ENCODE results near the gene TMEM131L.
"Not testable (repeated sequence)": the region's sequence is repeated elsewhere in the genome, so short reads cannot be mapped to it uniquely, and the experiment has no call there.

The TMEM131L gene

DNA sequence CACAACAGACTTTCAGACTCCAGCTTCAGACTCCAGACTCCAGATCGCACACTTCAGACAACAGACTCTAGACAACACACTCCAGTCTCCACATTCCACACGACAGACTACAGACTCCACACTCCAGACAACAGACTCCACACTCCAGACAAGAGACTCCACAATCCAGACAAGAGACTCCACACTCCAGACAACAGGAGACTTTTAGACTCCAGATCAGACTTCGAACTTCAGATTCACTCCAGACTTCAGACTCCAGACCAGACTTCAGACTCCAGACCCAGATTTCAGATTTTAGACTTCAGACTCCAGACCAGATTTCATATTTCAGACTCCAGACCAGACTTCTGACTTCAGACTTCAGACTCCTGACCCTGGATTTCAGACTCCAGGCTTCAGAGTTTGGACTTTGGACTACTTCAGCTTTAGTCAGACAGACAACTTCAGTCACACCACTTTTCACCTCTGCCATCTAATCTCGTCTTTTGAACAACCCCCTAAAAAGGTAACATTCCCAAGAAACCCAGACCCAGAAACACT lies 188.9 kb downstream of the TMEM131L start:
- DNase-seq (ENCODE audit: low read depth): no peak

DNA sequence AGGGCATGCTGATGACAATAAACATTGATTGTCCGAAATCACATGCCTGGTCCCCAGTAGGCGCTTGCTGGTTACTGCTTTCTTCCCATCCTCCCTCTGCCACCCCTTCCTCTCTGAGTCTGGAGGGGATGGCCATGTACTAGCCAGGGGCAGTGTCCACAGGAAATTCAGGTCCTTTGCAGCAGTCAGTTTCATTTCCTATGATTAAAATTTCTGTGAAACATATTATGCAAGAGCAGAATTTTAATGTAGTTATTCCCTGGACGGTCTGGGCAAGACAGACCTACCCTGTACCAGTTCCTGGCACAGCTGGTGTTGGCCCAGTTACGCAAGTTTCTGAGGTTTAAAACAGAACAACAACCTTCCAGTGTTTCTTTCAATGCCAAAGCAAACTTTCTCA lies 189.8 kb downstream of the TMEM131L start:
- no peak for DNase-seq (ENCODE audit: low read depth)

DNA sequence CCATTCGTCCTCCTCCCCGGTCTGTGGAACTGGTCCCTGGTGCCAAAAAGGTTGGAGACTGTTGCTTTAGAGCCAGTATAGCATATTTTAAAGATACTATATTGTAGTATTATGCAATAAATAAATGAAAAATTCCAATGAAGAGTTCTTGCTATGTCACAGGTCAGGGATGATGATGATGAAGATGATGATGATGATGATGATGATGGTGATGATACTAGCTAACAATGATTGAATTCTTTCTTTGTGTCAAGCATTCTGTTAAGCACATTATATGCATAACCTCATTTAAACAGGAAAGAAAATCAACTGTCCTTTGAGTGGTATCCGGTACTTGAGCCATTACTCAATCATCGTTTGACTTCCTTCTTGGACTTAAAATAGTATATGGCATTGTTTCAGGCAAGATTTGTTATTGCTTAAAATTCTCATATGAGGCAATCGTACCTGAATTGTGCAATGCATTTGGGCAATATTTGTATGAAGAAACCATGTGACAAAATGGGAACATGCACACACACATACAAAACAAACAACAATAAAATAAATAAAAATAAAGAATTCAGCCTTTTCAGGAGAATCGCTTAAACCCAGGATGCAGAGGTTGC lies 195.2 kb downstream of the TMEM131L start:
- DNase-seq (ENCODE audit: low read depth): no peak

DNA sequence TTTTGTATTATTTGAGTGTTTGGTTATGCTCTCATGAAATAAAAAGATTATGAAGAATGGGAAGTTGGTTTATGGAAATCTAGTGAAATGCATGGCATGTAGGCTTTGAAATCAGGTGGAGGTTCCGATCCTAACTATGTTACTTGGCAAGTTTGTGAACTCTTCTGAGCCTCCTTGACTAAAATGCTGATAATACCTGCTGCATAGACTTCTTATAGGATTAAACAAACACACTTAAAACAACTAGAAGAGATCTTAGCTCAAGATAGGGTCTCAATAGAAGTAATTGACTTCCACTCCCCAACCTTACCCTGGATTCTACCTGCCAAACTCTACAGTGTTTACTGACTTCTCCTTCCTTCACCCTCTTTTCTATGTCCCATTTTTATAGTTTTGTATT lies 195.7 kb downstream of the TMEM131L start:
- DNase-seq (ENCODE audit: low read depth): no peak

DNA sequence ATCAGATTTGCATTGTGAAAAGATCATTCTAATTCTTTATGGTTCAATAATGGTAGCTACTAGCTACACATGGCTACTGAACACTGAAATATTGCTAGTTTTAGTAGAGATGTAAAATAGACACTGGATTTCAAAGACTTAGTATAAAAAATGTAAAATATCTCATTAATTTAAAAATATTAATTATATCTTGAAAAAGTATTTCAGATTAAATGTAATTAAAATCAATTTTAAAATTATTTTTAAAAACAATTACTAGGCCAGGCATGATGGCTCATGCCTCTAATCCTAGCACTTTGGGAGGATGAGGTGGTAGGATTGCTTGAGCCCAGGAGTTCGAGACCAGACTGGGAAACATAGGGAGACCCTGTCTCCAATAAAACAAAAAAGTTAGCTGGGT lies 197.5 kb downstream of the TMEM131L start:
- DNase-seq (ENCODE audit: low read depth): no peak

DNA sequence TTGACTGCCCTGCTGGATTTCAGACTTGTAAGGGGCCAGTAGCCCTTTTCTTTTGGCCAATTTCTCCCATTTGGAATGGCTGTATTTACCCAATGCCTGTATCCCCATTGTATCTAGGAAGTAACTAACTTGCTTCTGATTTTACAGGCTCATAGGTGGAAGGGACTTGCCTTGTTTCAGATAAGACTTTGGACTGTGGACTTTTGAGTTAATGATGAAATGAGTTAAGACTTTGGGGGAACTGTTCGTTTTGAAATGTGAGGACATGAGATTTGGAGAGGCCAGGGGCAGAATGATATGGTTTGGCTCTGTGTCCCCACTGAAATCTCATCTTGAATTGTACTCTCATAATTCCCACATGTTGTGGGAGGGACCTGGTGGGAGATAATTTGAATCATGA lies 200.3 kb downstream of the TMEM131L start:
- DNase-seq (ENCODE audit: low read depth): not testable (repeated sequence)

DNA sequence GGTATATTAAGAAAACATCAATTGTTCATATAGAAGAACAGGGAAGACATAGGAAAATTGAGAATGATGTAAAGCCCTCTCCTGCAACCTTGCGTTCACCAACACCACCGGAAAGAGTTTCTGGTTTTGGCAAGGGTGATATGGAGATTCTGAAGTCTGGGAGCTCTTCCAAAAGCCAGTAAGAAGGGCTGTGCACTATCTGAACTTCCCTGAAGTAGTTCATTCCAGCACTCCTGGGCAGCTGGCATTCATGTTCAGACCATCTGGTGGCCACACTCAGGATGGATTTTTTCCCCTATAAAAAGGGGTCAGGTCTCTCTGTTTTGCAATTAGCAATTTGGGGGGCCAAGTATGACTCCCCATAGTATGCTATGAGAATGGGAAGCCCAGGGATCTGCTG lies 202.5 kb downstream of the TMEM131L start:
- DNase-seq (ENCODE audit: low read depth): no peak

DNA sequence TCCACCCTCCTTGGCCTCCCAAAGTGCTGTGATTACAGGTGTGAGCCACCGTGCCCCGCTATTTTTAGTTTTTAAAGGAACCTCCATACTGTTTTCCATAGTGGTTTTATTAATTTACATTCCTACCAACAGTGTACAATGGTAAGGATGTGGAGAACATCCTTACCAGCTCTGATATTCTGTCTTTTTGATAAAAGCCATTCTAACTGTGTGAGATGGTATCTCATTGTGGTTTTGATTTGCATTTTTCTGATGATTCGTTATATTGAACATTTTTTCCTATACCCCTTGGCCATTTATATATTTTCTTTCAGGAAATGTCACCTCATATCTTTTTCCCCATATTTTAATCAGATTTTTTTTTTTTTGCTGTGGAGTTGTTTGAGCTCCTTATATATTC lies 203.7 kb downstream of the TMEM131L start:
- no peak for DNase-seq (ENCODE audit: low read depth)

DNA sequence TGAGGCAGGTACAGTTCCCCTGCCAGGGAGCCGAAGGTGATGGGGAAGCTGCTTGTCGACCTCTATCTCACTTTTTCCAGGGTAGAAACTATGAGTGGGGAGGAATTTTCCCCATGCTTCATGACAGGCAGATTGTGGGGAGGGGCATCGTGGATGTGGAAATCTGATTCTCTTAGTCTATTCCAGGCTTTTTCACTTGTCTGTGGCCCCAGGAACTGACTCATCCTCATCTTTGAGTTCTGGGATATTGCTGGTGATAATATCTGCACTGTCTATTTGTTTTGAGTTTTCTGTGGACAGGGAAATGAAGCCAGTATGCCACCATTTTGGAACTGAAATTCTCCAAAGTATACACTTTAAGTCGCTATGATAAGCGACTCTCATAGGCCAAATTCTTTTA lies 210.3 kb downstream of the TMEM131L start:
- no peak for DNase-seq (ENCODE audit: low read depth)

DNA sequence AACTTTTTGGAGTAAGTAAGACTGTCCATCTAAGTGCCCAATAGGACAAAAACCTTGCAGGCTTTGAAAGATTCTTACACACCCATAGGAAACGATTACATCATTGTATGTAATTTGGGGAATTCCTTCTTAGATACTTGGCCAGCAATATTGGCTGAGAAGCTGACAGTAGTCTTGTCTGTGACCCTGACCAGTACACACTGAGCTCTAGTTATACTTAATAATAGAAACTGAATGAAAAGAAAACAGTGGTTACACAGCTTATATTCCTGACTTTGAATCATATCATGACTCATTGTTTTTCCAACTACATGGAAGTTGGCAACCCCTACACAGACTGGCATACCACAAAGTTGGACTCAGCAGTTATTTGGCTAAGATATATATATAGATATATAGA lies 210.8 kb downstream of the TMEM131L start:
- no peak for DNase-seq (ENCODE audit: low read depth)

DNA sequence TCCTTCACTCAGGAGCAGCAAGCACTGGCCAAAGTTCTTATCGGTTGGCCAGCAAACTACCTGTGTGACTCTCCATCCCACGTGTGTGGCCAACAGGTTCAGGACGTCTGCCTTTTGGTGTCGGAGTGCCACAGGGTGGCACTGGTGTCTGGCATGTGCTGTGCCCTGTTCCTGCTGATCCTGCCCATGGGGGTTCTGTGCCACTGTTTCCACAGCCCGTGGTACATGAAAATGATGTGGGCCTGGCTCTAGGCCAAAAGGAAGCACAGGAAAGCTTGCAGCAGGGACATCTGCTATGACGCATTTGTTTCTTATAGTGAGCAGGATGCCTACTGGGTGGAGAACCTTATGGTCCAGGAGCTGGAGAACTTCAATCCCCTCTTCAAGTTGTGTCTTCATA lies 213.3 kb downstream of the TMEM131L start:
- DNase-seq (ENCODE audit: low read depth): no peak

DNA sequence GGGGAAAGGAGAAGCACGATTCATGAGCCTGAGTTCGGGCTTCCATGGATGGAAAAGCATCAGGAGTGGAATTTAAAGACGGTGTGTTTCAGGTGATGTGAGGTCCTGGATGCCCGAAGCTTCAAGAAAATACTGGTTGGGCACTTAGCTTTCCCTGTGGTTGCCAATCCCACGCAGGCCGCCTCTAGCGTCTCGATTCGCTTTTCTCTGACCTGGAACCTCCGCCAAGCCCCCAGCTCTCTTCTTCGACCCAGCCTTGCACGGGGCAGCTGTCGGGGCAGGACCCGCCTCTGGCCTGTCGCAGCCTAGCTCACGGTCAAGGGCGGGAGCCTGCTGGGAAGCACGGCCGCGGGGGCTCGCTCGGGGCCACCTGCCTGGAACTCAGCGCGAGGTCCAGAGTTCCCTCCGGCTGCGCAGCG lies 217.6 kb downstream of the TMEM131L start:
- no peak for DNase-seq (ENCODE audit: low read depth)

DNA sequence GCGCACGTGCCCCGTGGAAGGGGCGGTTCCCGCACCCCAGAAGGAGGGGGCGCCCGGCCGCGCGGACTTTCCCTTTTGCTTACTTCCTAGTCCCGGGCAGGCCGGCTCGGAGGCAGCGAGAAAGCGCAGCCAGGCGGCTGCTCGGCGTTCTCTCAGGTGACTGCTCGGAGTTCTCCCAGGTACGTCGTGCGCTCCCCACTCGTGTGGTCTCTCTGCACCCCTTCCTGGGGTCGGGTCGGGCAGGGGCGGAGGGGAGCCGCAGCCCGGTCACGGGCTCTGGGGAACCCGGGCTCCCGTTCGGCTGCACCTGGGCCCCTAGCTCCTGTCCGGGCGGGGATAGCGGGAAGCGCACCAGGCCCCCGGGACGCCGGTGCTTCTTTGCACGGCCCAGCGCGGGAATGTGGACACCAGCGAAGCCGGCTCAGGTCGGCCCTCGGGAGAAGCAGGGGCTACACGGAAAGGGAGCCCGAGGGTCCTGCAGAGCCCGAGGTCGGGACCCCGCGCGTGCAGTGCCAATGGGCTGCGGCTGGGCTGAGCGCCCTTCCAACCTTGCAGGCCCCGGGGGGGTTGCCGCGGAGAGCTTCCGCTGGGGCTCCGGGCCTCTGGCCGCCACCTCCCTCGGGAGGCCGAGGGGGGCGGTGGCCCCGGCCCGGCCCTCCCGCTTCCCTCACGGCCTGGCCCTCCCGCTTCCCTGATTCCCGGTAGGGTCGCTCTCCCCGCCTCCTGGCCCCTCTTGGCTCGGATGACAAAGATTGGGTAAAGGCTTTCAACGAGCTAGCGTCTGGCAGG lies 218.2 kb downstream of the TMEM131L start, which contains the start of gene TLR2:
TSS of gene TLR2 (plus strand) at position 99 of the 789 bp plus-strand sequence. CDS start 18,628 bp downstream, outside the sequence.
- peak; percentile 24 for DNase-seq (ENCODE audit: low read depth)

DNA sequence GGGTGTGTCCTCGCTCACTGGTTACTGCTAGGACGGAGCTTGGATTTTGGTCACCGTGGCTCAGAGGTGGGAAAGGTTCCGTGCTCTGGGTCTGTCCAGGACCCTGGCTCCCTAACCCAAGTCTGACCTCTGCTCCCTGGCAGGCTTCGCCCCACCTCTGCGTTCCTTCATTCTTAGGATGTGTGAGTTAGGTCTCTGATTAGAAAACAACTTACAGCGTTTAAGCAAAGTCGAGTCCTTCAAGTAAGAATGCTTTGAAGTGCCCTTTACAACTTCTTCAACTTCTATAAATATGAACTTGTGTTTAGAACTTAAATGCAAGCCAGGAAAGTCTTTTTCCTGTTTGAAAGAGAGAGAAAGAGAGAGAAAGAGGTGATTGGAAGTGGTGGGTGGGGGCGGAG lies 218.8 kb downstream of the TMEM131L start:
- no peak for DNase-seq (ENCODE audit: low read depth)

All from activated T-helper 1 cell treated with Interleukin-2 at 50 U/mL for 16 hours (primary cell).